Ishikawa (cell line): Measurements from ENCODE around the gene GLIS1.

Experiments
- CREB1 ChIP-seq: IDR thresholded peaks from 2 replicates; pipeline ENCODE4 v1.6.1; 2012; ENCODE audit warnings: low read depth
- EP300 ChIP-seq: IDR thresholded peaks from 2 replicates; pipeline ENCODE4 v1.6.1; 2012; ENCODE audit warnings: borderline replicate concordance
- FOXM1 ChIP-seq: IDR thresholded peaks from 2 replicates; pipeline ENCODE4 v1.6.1; 2012; ENCODE audit warnings: low read depth, borderline replicate concordance
- MAX ChIP-seq: IDR thresholded peaks from 2 replicates; pipeline ENCODE4 v1.6.1; 2012
- RAD21 ChIP-seq: IDR thresholded peaks from 2 replicates; pipeline ENCODE4 v1.6.1; 2012; ENCODE audit warnings: low read depth
- ZBTB7A ChIP-seq: IDR thresholded peaks from 2 replicates; pipeline ENCODE4 v1.6.1; 2012; ENCODE audit warnings: low read depth

- no peak for TF ChIP-seq EP300
- no peak for TF ChIP-seq MAX
- no peak for TF ChIP-seq ZBTB7A
- no peak for TF ChIP-seq RAD21
- TF ChIP-seq CREB1: no peak
- TF ChIP-seq FOXM1: no peak
Observed at GRCh38 chr1:53659436-53659835, 79.5 kb downstream of the GLIS1 start.
